Adrenal gland (tissue), 5 donors: ENCODE data around the gene WDFY4.

Source experiments
- CTCF ChIP-seq, 6 experiments: fragments of 450-650 bp in 4 of 6; fragments of 200-600 bp in 2 of 6; sonication (generic) in 1 of 6; IDR thresholded peaks; 1 replicate in 5 of 6; 2 replicates in 1 of 6; pipeline versions ENCODE4 v1.5.1 to v1.8.0; 2016 to 2021; ENCODE audit warnings: antibody characterized with exemption in 6 of 6, mild to moderate bottlenecking in 2 of 6, moderate library complexity in 1 of 6
- POLR2A ChIP-seq, 2 donors: fragments of 450-650 bp; IDR thresholded peaks; one replicate each; pipeline ENCODE4 v1.6.1; 2017; ENCODE audit warnings: antibody characterized with exemption in 2 of 2, mild to moderate bottlenecking in 2 of 2, moderate library complexity in 1 of 2
- donor health status: DM: no; HTN: no; CAD: no.

GRCh38 chr10:48821111-48821510 lies 136.4 kb downstream of the WDFY4 start:
- no peak for TF ChIP-seq CTCF (IDR thresholded peaks at IDR 0.05)
- TF ChIP-seq POLR2A (IDR thresholded peaks at IDR 0.05), result no peak
